Stimulated activated CD4-positive, alpha-beta T cell treated with anti-CD3 and anti-CD28 coated beads, TNF-alpha, amount 100 ng/mL, for 4 hours (primary cell): Measurements from ENCODE around the gene WDHD1.
"Not testable (repeated sequence)": the region's sequence is repeated elsewhere in the genome, so short reads cannot be mapped to it uniquely, and the experiment has no call there.

Experiments
- DNase-seq, 3 experiments: peaks; one replicate each; pipeline ENCODE4 v3.0.0-alpha.2; 2020; ENCODE audit warnings: low read depth in 3 of 3

WDHD1 gene

GRCh38 chr14:55047301-55048053 is 20.6 kb upstream of the WDHD1 start:
- no peak for DNase-seq

- no peak for DNase-seq
These were observed 18.2 kb upstream of the WDHD1 start for GRCh38 chr14:55045087-55045486.

- no peak for DNase-seq
These were observed 16.6 kb upstream of the WDHD1 start for GRCh38 chr14:55043528-55043927.

- DNase-seq, result no peak
These were observed 11.8 kb upstream of the WDHD1 start for GRCh38 chr14:55038708-55039107.

- not testable (repeated sequence) for DNase-seq
These were observed 11.1 kb upstream of the WDHD1 start for GRCh38 chr14:55037995-55038394.

- no peak for DNase-seq
These were observed 4.3 kb upstream of the WDHD1 start for GRCh38 chr14:55031190-55031589.

- no peak for DNase-seq
These were observed 1.6 kb upstream of the WDHD1 start for GRCh38 chr14:55028476-55028875.

- DNase-seq, result no peak
These were observed 1.2 kb upstream of the WDHD1 start for GRCh38 chr14:55028066-55028465.

GRCh38 chr14:55026441-55026792 is 482 bp downstream of the WDHD1 start:
- DNase-seq, result no peak

- no peak for DNase-seq
These were observed 951 bp downstream of the WDHD1 start for GRCh38 chr14:55025948-55026347.

GRCh38 chr14:55024365-55024764 is 2.5 kb downstream of the WDHD1 start:
- not testable (repeated sequence) for DNase-seq

- no peak for DNase-seq
These were observed 6.8 kb downstream of the WDHD1 start for GRCh38 chr14:55019968-55020554.

- no peak for DNase-seq
These were observed 11.9 kb downstream of the WDHD1 start for GRCh38 chr14:55015006-55015405.

- no peak for DNase-seq
These were observed 21.8 kb downstream of the WDHD1 start for GRCh38 chr14:55005071-55005470.

- DNase-seq, result no peak
These were observed 26.5 kb downstream of the WDHD1 start for GRCh38 chr14:55000381-55000780.

- no peak for DNase-seq
These were observed 41.7 kb downstream of the WDHD1 start for GRCh38 chr14:54985156-54985555.

- DNase-seq, result no peak
These were observed 45.2 kb downstream of the WDHD1 start for GRCh38 chr14:54981698-54982097.

GRCh38 chr14:54979039-54979438 is 47.9 kb downstream of the WDHD1 start:
- no peak for DNase-seq

- DNase-seq, result no peak
These were observed 50.6 kb downstream of the WDHD1 start for GRCh38 chr14:54976316-54976715.

- DNase-seq, result no peak
These were observed 51.0 kb downstream of the WDHD1 start for GRCh38 chr14:54975856-54976255.

GRCh38 chr14:54974788-54975414 is 52.0 kb downstream of the WDHD1 start:
- DNase-seq, result no peak

- no peak for DNase-seq
These were observed 59.4 kb downstream of the WDHD1 start for GRCh38 chr14:54967496-54967895.

GRCh38 chr14:54955143-54955542 is 71.8 kb downstream of the WDHD1 start:
- no peak for DNase-seq
